GM23338 (cell line): ENCODE measurements around the gene NELFCD. TPM values are rescaled to one million over a fixed set of nuclear protein-coding genes. Genes with fewer than 3 reads are reported as not detected.

Experiments used
- ATAC-seq: fragments of 200-7000 bp; cut with Tn5 transposase; 3 replicates; pipeline ENCODE4 v1.9.1; 2020
- DNase-seq: peaks from one replicate; pipeline ENCODE4 v3.0.0-alpha.2; 2015; ENCODE audit warnings: low spot score
- H2AFZ ChIP-seq: fragments of 200-600 bp; sonication (generic); 2 replicates; pipeline ENCODE4 v1.8.0; 2016; ENCODE audit warnings: antibody characterized with exemption, mild to moderate bottlenecking, moderate library complexity
- H3F3A ChIP-seq: fragments of 200-600 bp; sonication (generic); replicated peaks from 2 replicates; pipeline ENCODE4 v1.8.0; 2017; ENCODE audit warnings: antibody characterized with exemption, mixed run types, low read depth
- H3K27ac ChIP-seq: fragments of 200-600 bp; sonication (generic); 2 replicates; pipeline ENCODE4 v1.6.1; 2016; ENCODE audit warnings: low read depth
- H3K27me3 ChIP-seq: fragments of 200-600 bp; sonication (generic); 2 replicates; pipeline ENCODE4 v1.8.0; 2016; ENCODE audit warnings: mild to moderate bottlenecking, mixed run types, moderate library complexity; ENCODE audit not compliant: insufficient read depth
- H3K36me3 ChIP-seq: fragments of 200-600 bp; sonication (generic); 2 replicates; pipeline ENCODE4 v1.8.0; 2016; ENCODE audit warnings: mild to moderate bottlenecking; ENCODE audit not compliant: insufficient read depth
- H3K4me1 ChIP-seq: fragments of 200-600 bp; sonication (generic); 2 replicates; pipeline ENCODE4 v1.8.0; 2016; ENCODE audit warnings: mild to moderate bottlenecking, moderate library complexity; ENCODE audit not compliant: insufficient read depth
- H3K4me2 ChIP-seq: fragments of 200-600 bp; sonication (generic); 2 replicates; pipeline ENCODE4 v1.7.1; 2017; ENCODE audit warnings: mixed run types
- H3K4me3 ChIP-seq: fragments of 200-600 bp; sonication (generic); 2 replicates; pipeline ENCODE4 v1.6.1; 2016; ENCODE audit warnings: mixed run types
- H3K79me2 ChIP-seq: fragments of 200-600 bp; sonication (generic); replicated peaks from 2 replicates; pipeline ENCODE4 v1.8.0; 2017; ENCODE audit warnings: mild to moderate bottlenecking; ENCODE audit not compliant: insufficient read depth
- H3K9me2 ChIP-seq: fragments of 200-600 bp; sonication (generic); 2 replicates; pipeline ENCODE4 v1.8.0; 2017; ENCODE audit not compliant: insufficient read depth
- H4K20me1 ChIP-seq: fragments of 200-600 bp; sonication (generic); replicated peaks from 2 replicates; pipeline ENCODE4 v1.8.0; 2017; ENCODE audit warnings: mild to moderate bottlenecking; ENCODE audit not compliant: insufficient read depth
- H3K27ac Mint-ChIP-seq: 2 replicates; pipeline ENCODE4 v1.8.0; 2020; ENCODE audit warnings: inconsistent platforms, mild to moderate bottlenecking, moderate library complexity, mixed read lengths
- H3K27me3 Mint-ChIP-seq: 3 replicates; pipeline ENCODE4 v1.8.0; 2022; ENCODE audit warnings: low read depth, mild to moderate bottlenecking, moderate library complexity, mixed read lengths, inconsistent platforms; ENCODE audit not compliant: insufficient read depth, poor library complexity
- H3K36me3 Mint-ChIP-seq: 3 replicates; pipeline ENCODE4 v1.8.0; 2021; ENCODE audit warnings: low read depth, mild to moderate bottlenecking, inconsistent platforms, moderate library complexity, mixed read lengths
- H3K4me1 Mint-ChIP-seq: 3 replicates; pipeline ENCODE4 v1.8.0; 2020; ENCODE audit warnings: mild to moderate bottlenecking, inconsistent platforms, mixed read lengths
- H3K4me3 Mint-ChIP-seq: 3 replicates; pipeline ENCODE4 v1.8.0; 2021; ENCODE audit warnings: moderate library complexity, mild to moderate bottlenecking, inconsistent platforms, mixed read lengths
- H3K9me3 Mint-ChIP-seq: 3 replicates; pipeline ENCODE4 v1.8.0; 2020; ENCODE audit warnings: moderate library complexity, mild to moderate bottlenecking, inconsistent platforms, mixed read lengths
- CTCF ChIP-seq, 2 experiments: fragments of 200-600 bp in 1 of 2; sonication (generic) in 1 of 2; conservative IDR thresholded peaks; 2 replicates each; pipeline versions ENCODE4 v1.5.1 to v1.6.1; 2016 to 2017; ENCODE audit warnings: antibody characterized with exemption in 2 of 2, low read depth in 2 of 2, mild to moderate bottlenecking in 2 of 2, moderate library complexity in 1 of 2
- ETS1 ChIP-seq: IDR thresholded peaks from 2 replicates; pipeline ENCODE4 v1.6.1; 2016; ENCODE audit warnings: antibody characterized with exemption
- EZH2 ChIP-seq: fragments of 200-600 bp; sonication (generic); IDR thresholded peaks from one replicate; pipeline ENCODE4 v1.8.0; 2017; ENCODE audit warnings: antibody characterized with exemption, mild to moderate bottlenecking, low read depth; ENCODE audit not compliant: unreplicated experiment
- EZH2phosphoT487 ChIP-seq: fragments of 200-600 bp; sonication (generic); IDR thresholded peaks from one replicate; pipeline ENCODE4 v1.8.1; 2018; ENCODE audit warnings: antibody characterized with exemption; ENCODE audit not compliant: unreplicated experiment
- NANOG ChIP-seq: IDR thresholded peaks from 2 replicates; pipeline ENCODE4 v1.6.1; 2016; ENCODE audit warnings: antibody characterized with exemption, borderline replicate concordance
- POLR2AphosphoS5 ChIP-seq: IDR thresholded peaks from 2 replicates; pipeline ENCODE4 v1.6.1; 2016; ENCODE audit warnings: antibody characterized with exemption, low read depth
- REST ChIP-seq: IDR thresholded peaks from one replicate; pipeline ENCODE4 v1.6.1; 2018; ENCODE audit warnings: antibody characterized with exemption; ENCODE audit not compliant: unreplicated experiment
- STAT1 ChIP-seq: IDR thresholded peaks from one replicate; pipeline ENCODE4 v1.6.1; 2016; ENCODE audit warnings: antibody characterized with exemption; ENCODE audit not compliant: unreplicated experiment
- ZNF114 ChIP-seq: fragments of 250-450 bp; sonication (Bioruptor Pico); IDR thresholded peaks from 2 replicates; pipeline ENCODE4 v1.5.0; 2020; ENCODE audit warnings: mild to moderate bottlenecking, moderate library complexity
- ZNF331 ChIP-seq: fragments of 250-450 bp; sonication (Bioruptor Pico); IDR thresholded peaks from 2 replicates; pipeline ENCODE4 v1.5.0; 2020; ENCODE audit warnings: low read depth, mild to moderate bottlenecking, moderate library complexity
- polyA plus RNA-seq: library from polyadenylated mRNA; unstranded; fragments of >200 nt; fragmentation: Nextera tagmentation; extraction: Ambion mirVana; gene quantifications from 2 replicates; pipeline ENCODE4 v1.2.1, GENCODE V29; 2016
- total RNA-seq: library from RNA; depleted of rRNA; stranded (reverse); fragments of >200 nt; shearing (Covaris generic); gene quantifications from 2 replicates; pipeline ENCODE4 v1.2.3, GENCODE V29; 2014

NELFCD gene
- total and polyA plus RNA-seq, 2 experiments from 2014 or later: 52.9 to 75.8 TPM

GRCh38 chr20:59013031-59013951, 32.2 kb downstream of the NELFCD start:
- H3K27ac ChIP-seq: no peak overlapping the region
- H3K4me1 Mint-ChIP-seq: peaks cover 24% of the 10 kb centered on the region; the same call in 2 of the 3 replicates
- H3K36me3 Mint-ChIP-seq: no peaks in the 10 kb centered on the region
- TF ChIP-seq POLR2AphosphoS5 (no peak), NANOG (no peak)
- H3F3A ChIP-seq: no peaks in the 10 kb centered on the region
- ATAC-seq (no peak), DNase-seq (no peak)
- H3K79me2 ChIP-seq: no peaks in the 10 kb centered on the region
- H3K36me3 ChIP-seq: no peaks in the 10 kb centered on the region
- peaks cover 5% of the 10 kb centered on the region; the same call in 1 of the 2 replicates for H3K4me1 ChIP-seq
- peaks cover 19% of the 10 kb centered on the region for H3K27me3 Mint-ChIP-seq
- H3K4me3 ChIP-seq: no peak overlapping the region
- H4K20me1 ChIP-seq: no peaks in the 10 kb centered on the region
- H3K9me2 ChIP-seq: no peaks in the 10 kb centered on the region
- no peaks in the 10 kb centered on the region for H3K9me3 Mint-ChIP-seq
- 0 out of 2 replicates have a peak, but pooled peaks cover 2% of the 10 kb centered on the region for H3K27me3 ChIP-seq
- H3K27ac Mint-ChIP-seq: no peak overlapping the region
- H3K4me3 Mint-ChIP-seq: no peak overlapping the region
- H2AFZ ChIP-seq: no peak overlapping the region
- no peak overlapping the region for H3K4me2 ChIP-seq

GRCh38 chr20:59013959-59014608, 33.0 kb downstream of the NELFCD start:
- Histone ChIP-seq H3K4me1 (peaks cover 5% of the 10 kb centered on the region; the same call in 1 of the 2 replicates), H3K79me2 (no peaks in the 10 kb centered on the region), H3K9me2 (no peaks in the 10 kb centered on the region), H3F3A (no peaks in the 10 kb centered on the region), H3K4me3 (no peak overlapping the region), H3K36me3 (no peaks in the 10 kb centered on the region), H3K4me2 (no peak overlapping the region), H3K27ac (no peak overlapping the region), H2AFZ (no peak overlapping the region), H4K20me1 (no peaks in the 10 kb centered on the region), H3K27me3 (no peaks in the 10 kb centered on the region)
- ATAC-seq (no peak), DNase-seq (no peak)
- no peaks in the 10 kb centered on the region for H3K36me3 Mint-ChIP-seq
- peaks cover 24% of the 10 kb centered on the region; the same call in 2 of the 3 replicates for H3K4me1 Mint-ChIP-seq
- H3K27me3 Mint-ChIP-seq: peaks cover 19% of the 10 kb centered on the region
- no peak overlapping the region for H3K4me3 Mint-ChIP-seq
- no peak overlapping the region for H3K27ac Mint-ChIP-seq
- H3K9me3 Mint-ChIP-seq: no peaks in the 10 kb centered on the region
- no peak for TF ChIP-seq NANOG
- TF ChIP-seq ZNF114 (CRISPR knock-in tag): no peak
- no peak for TF ChIP-seq ETS1
- TF ChIP-seq CTCF (conservative IDR thresholded peaks at IDR 0.05; ENCODE audit: low read depth in 2 of 2): no peak
- TF ChIP-seq STAT1: no peak
- no peak for TF ChIP-seq ZNF331 (CRISPR knock-in tag)
- no peak for TF ChIP-seq EZH2
- TF ChIP-seq EZH2phosphoT487: no peak
- no peak for TF ChIP-seq POLR2AphosphoS5
- TF ChIP-seq REST: no peak
